Measurements from ENCODE around the gene ICAM3. TPM values are rescaled to one million over a fixed set of nuclear protein-coding genes. Genes with fewer than 3 reads are reported as not detected.

ICAM3 gene
- total and polyA plus RNA-seq, 10 of the 15 experiments (the other 5 are each of a cell fraction or from before 2014, with no cell fraction given), result 5.5 to 152 (median 90.7) TPM

DNA sequence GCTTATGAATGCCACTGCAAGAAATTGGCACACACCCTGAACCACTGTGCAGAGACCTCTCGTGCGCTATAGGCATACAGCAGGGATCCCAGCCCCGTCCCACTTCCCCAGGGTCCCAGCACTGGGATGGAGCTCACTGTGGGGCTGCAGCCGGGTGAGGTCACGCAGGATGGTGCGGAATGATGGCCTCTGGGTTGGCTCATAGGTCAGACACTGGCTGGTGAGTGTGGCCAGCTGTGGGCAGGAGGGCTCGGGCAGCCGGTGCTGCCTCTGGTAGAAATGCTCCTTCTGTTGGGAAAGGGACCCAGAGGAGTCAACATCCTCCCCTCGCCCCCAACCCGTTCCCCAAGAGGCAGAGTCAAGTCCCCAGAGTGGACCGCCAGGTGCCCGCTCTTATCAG is 17.0 kb upstream of the ICAM3 start (continued):
- TF ChIP-seq, protein P1, sequence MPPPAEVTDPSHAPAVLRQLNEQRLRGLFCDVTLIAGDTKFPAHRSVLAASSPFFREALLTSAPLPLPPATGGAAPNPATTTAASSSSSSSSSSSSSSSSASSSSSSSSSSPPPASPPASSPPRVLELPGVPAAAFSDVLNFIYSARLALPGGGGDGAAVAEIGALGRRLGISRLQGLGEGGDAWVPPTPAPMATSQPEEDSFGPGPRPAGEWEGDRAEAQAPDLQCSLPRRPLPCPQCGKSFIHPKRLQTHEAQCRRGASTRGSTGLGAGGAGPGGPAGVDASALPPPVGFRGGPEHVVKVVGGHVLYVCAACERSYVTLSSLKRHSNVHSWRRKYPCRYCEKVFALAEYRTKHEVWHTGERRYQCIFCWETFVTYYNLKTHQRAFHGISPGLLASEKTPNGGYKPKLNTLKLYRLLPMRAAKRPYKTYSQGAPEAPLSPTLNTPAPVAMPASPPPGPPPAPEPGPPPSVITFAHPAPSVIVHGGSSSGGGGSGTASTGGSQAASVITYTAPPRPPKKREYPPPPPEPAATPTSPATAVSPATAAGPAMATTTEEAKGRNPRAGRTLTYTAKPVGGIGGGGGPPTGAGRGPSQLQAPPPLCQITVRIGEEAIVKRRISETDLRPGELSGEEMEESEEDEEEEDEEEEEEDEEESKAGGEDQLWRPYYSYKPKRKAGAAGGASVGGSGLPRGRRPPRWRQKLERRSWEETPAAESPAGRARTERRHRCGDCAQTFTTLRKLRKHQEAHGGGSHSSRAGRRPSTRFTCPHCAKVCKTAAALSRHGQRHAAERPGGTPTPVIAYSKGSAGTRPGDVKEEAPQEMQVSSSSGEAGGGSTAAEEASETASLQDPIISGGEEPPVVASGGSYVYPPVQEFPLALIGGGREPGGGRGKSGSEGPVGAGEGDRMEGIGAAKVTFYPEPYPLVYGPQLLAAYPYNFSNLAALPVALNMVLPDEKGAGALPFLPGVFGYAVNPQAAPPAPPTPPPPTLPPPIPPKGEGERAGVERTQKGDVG (CRISPR knock-in tag; IDR thresholded peaks at IDR 0.05), result no peak
- no peak for TF ChIP-seq GATAD2B (conservative IDR thresholded peaks at IDR 0.05; ENCODE audit: low read depth)
- no peak for TF ChIP-seq ATF7 (IDR thresholded peaks at IDR 0.05; ENCODE audit: low read depth)
- TF ChIP-seq CEBPB (IDR thresholded peaks at IDR 0.05; ENCODE audit: borderline replicate concordance in 1 of 2, low read depth in 2 of 2, low read length in 2 of 2), result no peak
- no peak for TF ChIP-seq EED (IDR thresholded peaks at IDR 0.05; ENCODE audit: low read depth)
- TF ChIP-seq GABPA (IDR thresholded peaks at IDR 0.05; ENCODE audit: low read depth), result no peak
- no peak for TF ChIP-seq TCF3 (IDR thresholded peaks at IDR 0.05; ENCODE audit: borderline replicate concordance, insufficient read depth, low read depth, low read length)

DNA sequence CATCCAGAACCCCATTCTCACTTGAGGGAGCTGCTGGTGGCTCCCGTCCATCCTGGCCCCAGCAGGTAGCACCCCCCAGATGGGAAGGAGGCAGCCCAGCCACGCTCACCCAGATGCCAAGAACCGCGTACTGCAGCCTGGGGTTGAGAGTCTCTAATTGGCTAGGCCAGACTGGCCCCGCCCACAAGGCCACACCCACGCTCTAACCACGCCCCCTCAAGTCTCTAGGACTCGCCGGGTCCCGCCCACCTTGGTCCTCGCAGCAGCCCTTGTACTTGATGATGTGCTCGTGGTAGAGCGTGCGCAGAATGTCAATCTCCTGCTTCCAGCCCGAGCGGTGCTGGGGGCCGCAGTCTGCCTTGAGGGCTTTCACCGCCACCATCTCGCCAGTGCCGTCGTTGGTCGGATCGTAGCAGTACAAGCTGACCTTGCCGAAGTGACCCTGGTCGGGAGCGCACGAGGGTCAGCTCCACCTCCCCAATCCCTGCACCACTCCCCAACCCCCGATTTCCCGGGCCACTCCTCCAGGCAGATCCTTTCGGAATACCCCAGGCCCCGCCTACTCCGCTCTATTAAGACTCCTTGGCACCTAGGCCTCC is 14.5 kb upstream of the ICAM3 start:
- Histone ChIP-seq H3K27me3 (replicated peaks in 1 of 2; ENCODE audit: control insufficient read depth in 2 of 2, insufficient read depth in 2 of 2, low read length in 1 of 2) (no peaks in the 10 kb centered on the region), H3K9me3 (replicated peaks; ENCODE audit: control insufficient read depth, insufficient read depth, low read length) (no peaks in the 10 kb centered on the region; the same call in 2 of the 3 replicates), H4K20me1 (ENCODE audit: control insufficient read depth, insufficient read depth) (peaks cover 2% of the 10 kb centered on the region; the same call in 1 of the 2 replicates), H3K4me2 (ENCODE audit: control insufficient read depth, insufficient read depth) (no peak overlapping the region), H3K4me3 (no peak overlapping the region), H2AFZ (ENCODE audit: control insufficient read depth, low read depth, low read length) (no peak overlapping the region), H3K9ac (ENCODE audit: control insufficient read depth, insufficient read depth, low read length) (no peak overlapping the region), H3K4me1 (ENCODE audit: control insufficient read depth, insufficient read depth, low read length) (no peaks in the 10 kb centered on the region), H3K36me3 (ENCODE audit: control insufficient read depth in 2 of 2, insufficient read depth in 2 of 2, low read length in 1 of 2) (peaks cover 18 to 37% of the 10 kb centered on the region in 2 experiments; a peak in 3 of 4 replicates), H3K79me2 (ENCODE audit: control insufficient read depth, insufficient read depth, low read length) (no peaks in the 10 kb centered on the region), H3K27ac (ENCODE audit: control insufficient read depth, insufficient read depth) (no peak overlapping the region)
- 98% methylated on average over 32 of the region's 32 CpGs for WGBS (ENCODE audit: insufficient coverage, insufficient replicate concordance, low lambda C conversion rate, missing lambda C conversion rate)
- in situ Hi-C loops (cut with MboI) (no loop called here), intact Hi-C loops (cut with micrococcal nuclease; ENCODE audit: unreplicated experiment) (no loop called here)
- no peak for FAIRE-seq
- TSS peak; percentile 40 for BruUV-seq (replicated peaks)
- TF ChIP-seq RBBP5 (conservative IDR thresholded peaks at IDR 0.05), result no peak
- 0 out of 2 replicates have a peak, but pooled peaks have one; percentile 38 for TF ChIP-seq POLR2AphosphoS5 (IDR thresholded peaks at IDR 0.05; ENCODE audit: low read length)
- ATAC-seq, result peak; percentile 78
- DNase-seq (ENCODE audit: low read depth, low spot score), result no peak
- ChIA-PET SMC1A (ENCODE audit: uncharacterized antibody, unreplicated experiment) (no interaction called here), CTCF (no interaction called here), POLR2A (no interaction called here), RAD21 (ENCODE audit: unreplicated experiment) (no interaction called here)
